Measurements from ENCODE around the gene FRRS1L. TPM values are rescaled to one million over a fixed set of nuclear protein-coding genes. Genes with fewer than 3 reads are reported as not detected.

The FRRS1L gene
- polyA plus RNA-seq, 1 experiment = 0.14 TPM

DNA sequence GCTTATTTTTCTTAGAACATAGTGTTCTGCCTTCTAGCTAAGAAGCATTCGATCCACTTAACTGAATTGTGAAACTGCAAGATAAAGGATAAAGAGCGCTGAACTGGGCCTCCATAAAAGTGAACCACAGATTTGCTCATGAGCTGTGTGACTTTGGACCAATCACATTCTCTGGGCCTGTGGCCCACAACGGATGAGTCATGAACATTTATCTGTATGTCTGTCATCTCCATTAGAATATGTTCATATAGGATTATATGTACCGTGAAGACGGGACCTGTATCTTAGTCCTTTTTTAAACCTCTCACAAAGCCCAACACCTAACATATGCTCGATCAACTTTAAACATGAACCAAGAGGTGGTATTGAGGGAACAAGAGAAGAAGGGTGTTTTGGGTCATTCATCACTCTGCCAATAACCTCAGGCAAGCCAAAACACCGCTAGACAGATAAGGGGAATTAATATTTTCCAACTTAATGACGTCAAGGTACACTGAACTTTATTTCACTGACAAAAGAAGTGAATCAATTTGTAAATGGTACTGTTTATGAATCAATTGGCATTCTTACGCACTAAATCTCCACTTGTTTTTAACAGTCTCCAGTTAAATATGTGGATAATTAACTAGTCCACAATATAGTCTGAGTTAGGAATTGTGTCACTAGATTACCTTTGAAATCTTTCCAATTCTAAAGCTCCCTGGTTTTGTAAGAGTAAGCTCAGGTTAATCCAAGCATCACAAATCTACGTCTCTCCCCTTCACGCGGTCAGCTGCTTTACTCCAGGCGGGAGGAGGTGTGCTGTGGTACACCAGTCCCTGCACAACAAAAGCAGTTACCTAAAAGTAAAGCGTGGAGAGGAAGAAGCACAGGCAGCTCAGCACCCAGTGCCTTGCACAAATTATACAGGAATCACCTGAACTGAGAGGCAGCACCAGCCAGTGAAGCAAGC, 48.9 kb downstream of the FRRS1L start:
- H3K27me3 ChIP-seq (ENCODE audit: control insufficient read depth, insufficient read depth, low read length) = no peaks in the 10 kb centered on the region
- DNase-seq (ENCODE audit: low read depth, low spot score) = no peak
- H3K9me3 ChIP-seq (ENCODE audit: control insufficient read depth, insufficient read depth, low read length) = no peaks in the 10 kb centered on the region; the same call in 1 of the 2 replicates
- ChIA-PET POLR2A (interaction anchor here (0.6 to 3.7 kb wide), 3 partner anchors 10 to 107 kb away, joined by 5 to 22 read pairs (median 6); no protein-coding TSS in a partner anchor), CTCF (interaction anchor here (0.7 to 1.6 kb wide), 4 partner anchors 104 to 294 kb away, joined by 3 to 5 read pairs (median 3); no protein-coding TSS in a partner anchor)
- H3K27ac ChIP-seq (ENCODE audit: low read depth, low read length) = no peak overlapping the region
- H3K4me3 ChIP-seq (ENCODE audit: low read depth, low read length) = peak overlapping the region; percentile 87
- TF ChIP-seq, protein P1, sequence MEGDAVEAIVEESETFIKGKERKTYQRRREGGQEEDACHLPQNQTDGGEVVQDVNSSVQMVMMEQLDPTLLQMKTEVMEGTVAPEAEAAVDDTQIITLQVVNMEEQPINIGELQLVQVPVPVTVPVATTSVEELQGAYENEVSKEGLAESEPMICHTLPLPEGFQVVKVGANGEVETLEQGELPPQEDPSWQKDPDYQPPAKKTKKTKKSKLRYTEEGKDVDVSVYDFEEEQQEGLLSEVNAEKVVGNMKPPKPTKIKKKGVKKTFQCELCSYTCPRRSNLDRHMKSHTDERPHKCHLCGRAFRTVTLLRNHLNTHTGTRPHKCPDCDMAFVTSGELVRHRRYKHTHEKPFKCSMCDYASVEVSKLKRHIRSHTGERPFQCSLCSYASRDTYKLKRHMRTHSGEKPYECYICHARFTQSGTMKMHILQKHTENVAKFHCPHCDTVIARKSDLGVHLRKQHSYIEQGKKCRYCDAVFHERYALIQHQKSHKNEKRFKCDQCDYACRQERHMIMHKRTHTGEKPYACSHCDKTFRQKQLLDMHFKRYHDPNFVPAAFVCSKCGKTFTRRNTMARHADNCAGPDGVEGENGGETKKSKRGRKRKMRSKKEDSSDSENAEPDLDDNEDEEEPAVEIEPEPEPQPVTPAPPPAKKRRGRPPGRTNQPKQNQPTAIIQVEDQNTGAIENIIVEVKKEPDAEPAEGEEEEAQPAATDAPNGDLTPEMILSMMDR (IDR thresholded peaks at IDR 0.05; ENCODE audit: low read depth, low read length) = no peak

DNA sequence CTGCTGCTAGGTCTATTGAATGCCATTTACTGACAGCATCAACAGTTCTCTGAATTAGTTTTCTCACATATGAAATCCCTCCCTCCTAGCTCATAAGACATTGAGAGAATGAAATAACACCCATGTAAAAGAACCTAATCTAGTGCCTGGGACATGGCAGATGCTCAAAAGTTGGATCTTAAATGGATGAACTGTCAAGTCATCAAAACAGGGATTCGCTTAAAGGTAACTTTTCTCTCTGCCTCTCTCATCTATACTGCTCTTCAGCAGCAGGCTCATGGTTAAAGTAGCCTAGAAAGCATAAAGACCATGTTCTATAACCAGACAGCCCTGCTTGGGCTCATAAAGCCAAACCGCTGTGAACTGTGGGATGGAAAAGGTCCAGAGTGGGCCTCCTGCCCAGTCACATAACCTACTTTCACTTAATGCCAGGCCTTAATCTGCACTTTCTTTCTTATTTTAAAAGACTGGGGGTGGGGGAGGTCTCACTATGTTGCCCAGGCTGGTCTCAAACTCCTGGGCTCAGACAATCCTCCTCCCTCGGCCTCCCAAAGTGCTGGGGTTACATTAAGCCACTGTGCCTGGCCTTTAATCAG, 51.0 kb downstream of the FRRS1L start:
- Histone ChIP-seq H3K4me3 (ENCODE audit: low read depth, low read length) (no peak overlapping the region), H3K27ac (ENCODE audit: low read depth, low read length) (no peak overlapping the region), H3K27me3 (ENCODE audit: control insufficient read depth, insufficient read depth, low read length) (no peaks in the 10 kb centered on the region), H3K9me3 (ENCODE audit: control insufficient read depth, insufficient read depth, low read length) (no peaks in the 10 kb centered on the region; the same call in 1 of the 2 replicates)
- TF ChIP-seq, protein P1 (IDR thresholded peaks at IDR 0.05; ENCODE audit: low read depth, low read length) = no peak
- ChIA-PET POLR2A (no interaction called here), CTCF (no interaction called here)
- DNase-seq (ENCODE audit: low read depth, low spot score) = no peak

DNA sequence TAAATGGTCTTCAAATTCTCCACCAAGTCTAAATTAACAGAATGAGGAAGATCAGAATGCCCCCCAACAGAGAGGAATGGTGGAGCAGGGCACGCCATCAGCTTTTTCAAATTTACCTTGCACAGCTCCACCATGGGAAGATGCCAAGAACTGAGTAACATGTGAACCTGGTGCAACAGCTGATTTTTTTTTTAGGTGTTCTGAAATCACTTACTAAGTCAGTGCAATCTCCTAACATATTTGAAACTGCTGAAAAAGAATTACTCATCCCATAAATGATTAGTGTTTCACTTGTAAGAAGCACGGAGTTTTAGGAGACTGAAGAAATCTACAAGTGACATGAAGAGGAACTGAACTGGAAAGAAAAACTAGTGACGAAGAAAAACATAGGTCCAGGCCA, 52.4 kb downstream of the FRRS1L start:
- H3K4me3 ChIP-seq (ENCODE audit: low read depth, low read length) = no peak overlapping the region
- DNase-seq (ENCODE audit: low read depth, low spot score) = no peak
- TF ChIP-seq, protein P1 (IDR thresholded peaks at IDR 0.05; ENCODE audit: low read depth, low read length) = no peak
- no peak overlapping the region for H3K27ac ChIP-seq (ENCODE audit: low read depth, low read length)
- no peaks in the 10 kb centered on the region for H3K27me3 ChIP-seq (ENCODE audit: control insufficient read depth, insufficient read depth, low read length)
- ChIA-PET POLR2A (no interaction called here), CTCF (no interaction called here)
- H3K9me3 ChIP-seq (ENCODE audit: control insufficient read depth, insufficient read depth, low read length) = no peaks in the 10 kb centered on the region; the same call in 1 of the 2 replicates

DNA sequence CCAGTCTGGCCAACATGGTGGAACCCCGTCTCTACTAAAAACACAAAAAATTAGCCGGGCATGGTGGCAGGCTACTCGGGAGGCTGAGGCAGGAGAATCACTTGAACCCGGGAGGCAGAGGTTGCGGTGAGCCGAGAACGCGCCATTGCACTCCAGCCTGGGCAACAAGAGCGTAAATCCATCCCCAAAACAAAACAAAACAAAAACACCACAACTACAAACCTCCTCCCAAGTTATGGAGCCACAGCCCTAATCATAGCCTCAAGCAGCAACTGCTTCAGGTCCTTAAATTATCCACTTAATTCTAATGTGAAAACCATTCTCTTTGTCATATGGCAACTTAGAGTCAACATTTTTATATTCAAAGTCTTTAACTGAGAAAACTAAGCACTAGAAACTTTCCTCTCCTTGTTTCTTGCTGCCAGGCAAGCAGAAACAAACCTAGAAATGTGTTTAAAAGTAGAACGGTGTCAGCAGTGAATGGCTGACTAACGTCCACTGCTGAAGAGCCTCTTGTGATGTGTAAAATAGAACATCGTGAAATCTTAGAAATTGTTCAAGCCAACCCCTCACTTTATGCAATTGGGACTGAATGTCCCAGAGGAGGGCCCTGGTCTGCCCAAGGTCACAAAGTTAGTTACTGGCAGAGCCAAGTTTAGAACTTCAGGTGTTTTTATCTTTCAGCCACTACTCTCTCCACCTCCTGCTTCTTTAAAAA, 53.0 kb downstream of the FRRS1L start:
- H3K27ac ChIP-seq (ENCODE audit: low read depth, low read length) = no peak overlapping the region
- H3K27me3 ChIP-seq (ENCODE audit: control insufficient read depth, insufficient read depth, low read length) = no peaks in the 10 kb centered on the region
- ChIA-PET CTCF (no interaction called here), POLR2A (no interaction called here)
- H3K4me3 ChIP-seq (ENCODE audit: low read depth, low read length) = no peak overlapping the region
- TF ChIP-seq, protein P1 (IDR thresholded peaks at IDR 0.05; ENCODE audit: low read depth, low read length) = no peak
- no peaks in the 10 kb centered on the region; the same call in 1 of the 2 replicates for H3K9me3 ChIP-seq (ENCODE audit: control insufficient read depth, insufficient read depth, low read length)
- DNase-seq (ENCODE audit: low read depth, low spot score) = no peak
